Body of pancreas (tissue), 4 donors: ENCODE measurements around the gene ADK.

Source experiments
- CTCF ChIP-seq, 7 experiments: fragments of 450-650 bp in 4 of 7; fragments of 200-600 bp in 3 of 7; sonication (generic) in 3 of 7; IDR thresholded peaks; one replicate each; pipeline ENCODE4 v1.5.1; 2016 to 2019; ENCODE audit warnings: antibody characterized with exemption in 7 of 7
- POLR2A ChIP-seq, 3 donors: fragments of 450-650 bp; IDR thresholded peaks; one replicate each; pipeline ENCODE4 v1.6.1; 2016; ENCODE audit warnings: antibody characterized with exemption in 3 of 3, mild to moderate bottlenecking in 2 of 3

- TF ChIP-seq CTCF (IDR thresholded peaks at IDR 0.05) (no peak), POLR2A (IDR thresholded peaks at IDR 0.05) (no peak)
Measured at GRCh38 chr10:74539317-74539716, 388.3 kb downstream of the ADK start.
